T-helper 2 cell treated with Interferon-gamma antibody and Interleukin-4, amounts not matched to agents 100 ng/mL and 5 ng/mL, for 36 hours (primary cell): ENCODE measurements around the gene TMC2. TPM values are rescaled to one million over a fixed set of nuclear protein-coding genes. Genes with fewer than 3 reads are reported as not detected.
"Not testable (repeated sequence)": the region's sequence is repeated elsewhere in the genome, so short reads cannot be mapped to it uniquely, and the experiment has no call there.

Experiments used
- intact Hi-C: fragments of 100-400 bp; cut with micrococcal nuclease; formaldehyde crosslinking; loops from one replicate; pipeline ENCODE4 v1.15.1; 2023
- total RNA-seq: library from RNA; stranded (reverse); gene quantifications from 2 replicates; pipeline ENCODE4 v1.2.3, GENCODE V29; 2022

TMC2 gene
- total RNA-seq: not detected in 2 replicates

GRCh38 chr20:2536560-2536986 is at the start of gene TMC2:
Gene TMC2 (plus strand): TSS chr20:2536573. CDS start chr20:2536622, 49 bp downstream.
- intact Hi-C loops: no loop called here

- intact Hi-C loops: not testable (repeated sequence)
These were observed 33.5 kb upstream of the TMC2 start for GRCh38 chr20:2502808-2503384.

GRCh38 chr20:2504803-2505202 is 31.6 kb upstream of the TMC2 start:
- intact Hi-C loops: loop anchor here (5.0 kb wide), 1 partner anchor 403 kb away; the partner anchor contains the start of gene STK35

GRCh38 chr20:2506426-2506825 is 29.9 kb upstream of the TMC2 start:
- intact Hi-C loops: loop anchor here (5.0 kb wide), 1 partner anchor 404 kb away; the partner anchor contains the start of gene STK35

GRCh38 chr20:2507464-2507863 is 28.9 kb upstream of the TMC2 start:
- intact Hi-C loops: loop anchor here (5.0 kb wide), 1 partner anchor 405 kb away; the partner anchor contains the start of gene STK35

GRCh38 chr20:2507875-2508630 is 28.3 kb upstream of the TMC2 start:
- intact Hi-C loops: loop anchor here (1.0 to 5.0 kb wide), 3 partner anchors 38 to 406 kb away; partner anchors contain the start of genes PCED1A, SNRPB, STK35 and VPS16

- intact Hi-C loops: loop anchor here (1.0 to 5.0 kb wide), 4 partner anchors 12 to 407 kb away; partner anchors contain the start of genes PCED1A, SNRPB, STK35 and VPS16
These were observed 27.5 kb upstream of the TMC2 start, which contains the start of gene ZNF343 for GRCh38 chr20:2508631-2509467. Gene ZNF343 (minus strand): TSS chr20:2508915. CDS start chr20:2493895, 15,020 bp downstream.

- intact Hi-C loops: loop anchor here (1.0 to 5.0 kb wide), 3 partner anchors 12 to 407 kb away; partner anchors contain the start of genes PCED1A, STK35 and VPS16
These were observed 26.9 kb upstream of the TMC2 start for GRCh38 chr20:2509468-2509781.

GRCh38 chr20:2509794-2510193 is 26.6 kb upstream of the TMC2 start:
- intact Hi-C loops: loop anchor here (1.0 to 5.0 kb wide), 3 partner anchors 12 to 407 kb away; partner anchors contain the start of genes PCED1A, STK35 and VPS16

- intact Hi-C loops: no loop called here
These were observed 21.2 kb upstream of the TMC2 start for GRCh38 chr20:2515203-2515602.

- intact Hi-C loops: no loop called here
These were observed 20.0 kb upstream of the TMC2 start for GRCh38 chr20:2516399-2516798.

GRCh38 chr20:2518096-2518495 is 18.3 kb upstream of the TMC2 start:
- intact Hi-C loops: no loop called here

- intact Hi-C loops: no loop called here
These were observed 17.8 kb upstream of the TMC2 start for GRCh38 chr20:2518558-2518957.

- intact Hi-C loops: no loop called here
These were observed 17.1 kb upstream of the TMC2 start for GRCh38 chr20:2519115-2519809.

- intact Hi-C loops: loop anchor here (1.0 kb wide), 1 partner anchor 11 kb away; no protein-coding TSS in a partner anchor
These were observed 15.8 kb upstream of the TMC2 start for GRCh38 chr20:2520617-2521016.

- intact Hi-C loops: loop anchor here (1.0 kb wide), 1 partner anchor 12 kb away; no protein-coding TSS in a partner anchor
These were observed 14.7 kb upstream of the TMC2 start for GRCh38 chr20:2521369-2522305.

GRCh38 chr20:2522826-2523429 is 13.4 kb upstream of the TMC2 start:
- intact Hi-C loops: not testable (repeated sequence)

GRCh38 chr20:2523919-2524708 is 12.3 kb upstream of the TMC2 start:
- intact Hi-C loops: loop anchor here (2.0 kb wide), 1 partner anchor 129 kb away; the partner anchor contains the start of gene NOP56
